ENCODE results near the gene SPATA31C1.

DNA sequence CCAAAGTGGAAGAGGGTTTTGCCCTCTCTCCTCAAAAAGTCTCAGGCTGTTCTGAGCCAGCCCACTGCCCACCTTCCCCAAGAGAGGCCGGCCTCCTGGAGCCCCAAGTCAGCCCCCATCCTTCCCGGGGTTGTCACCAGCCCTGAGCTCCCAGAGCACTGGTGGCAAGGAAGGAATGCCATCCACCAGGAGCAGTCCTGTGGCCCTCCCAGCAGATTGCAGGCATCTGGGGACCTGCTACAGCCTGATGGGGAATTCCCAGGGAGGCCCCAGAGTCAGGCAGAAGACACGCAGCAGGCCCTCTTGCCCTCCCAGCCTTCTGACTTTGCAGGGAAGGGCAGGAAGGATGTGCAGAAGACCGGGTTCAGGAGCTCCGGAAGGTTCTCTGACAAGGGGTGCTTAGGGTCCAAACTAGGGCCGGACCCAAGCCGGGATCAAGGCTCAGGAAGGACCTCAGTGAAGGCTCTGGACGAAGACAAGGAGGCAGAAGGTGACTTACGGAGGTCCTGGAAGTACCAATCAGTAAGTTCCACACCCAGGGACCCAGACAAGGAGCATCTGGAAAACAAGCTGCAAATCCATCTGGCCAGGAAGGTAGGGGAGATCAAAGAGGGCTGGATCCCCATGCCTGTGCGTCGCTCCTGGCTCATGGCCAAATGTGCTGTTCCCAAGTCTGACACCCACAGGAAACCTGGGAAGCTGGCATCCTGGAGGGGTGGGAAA lies 31.4 kb upstream of the SPATA31C1 start:
- TF ChIP-seq POLR2A (IDR thresholded peaks at IDR 0.05; ENCODE audit: low read depth, low read length) (no peak), POLR2AphosphoS5 (IDR thresholded peaks at IDR 0.05; ENCODE audit: low read depth, low read length) (no peak), TAF1 (IDR thresholded peaks at IDR 0.05; ENCODE audit: low read depth, low read length) (no peak)
